ENCODE measurements around the gene SLC2A8. TPM values are rescaled to one million over a fixed set of nuclear protein-coding genes. Genes with fewer than 3 reads are reported as not detected.

The SLC2A8 gene
- total and polyA plus RNA-seq, 9 donors, result 6.2 to 21.2 (median 17.8) TPM

GRCh38 chr9:127358770-127359169 lies 38.2 kb upstream of the SLC2A8 start:
- Histone ChIP-seq H3K27me3 (no peaks in the 10 kb centered on the region), H3K4me1 (ENCODE audit: insufficient read depth) (no peaks in the 10 kb centered on the region), H3K9me3 (no peaks in the 10 kb centered on the region), H3K4me3 (no peak overlapping the region), H3K27ac (no peak overlapping the region), H3K36me3 (no peaks in the 10 kb centered on the region)
- WGBS, 3 donors, result 97 to 99% (median 98%) methylated on average over 3 of the region's 3 CpGs
- intact Hi-C loops (cut with DNase I), result no loop called here
- no peak for DNase-seq
- TF ChIP-seq EP300 (IDR thresholded peaks at IDR 0.05) (no peak), POLR2A (IDR thresholded peaks at IDR 0.05) (no peak)
- TF ChIP-seq, protein P1, sequence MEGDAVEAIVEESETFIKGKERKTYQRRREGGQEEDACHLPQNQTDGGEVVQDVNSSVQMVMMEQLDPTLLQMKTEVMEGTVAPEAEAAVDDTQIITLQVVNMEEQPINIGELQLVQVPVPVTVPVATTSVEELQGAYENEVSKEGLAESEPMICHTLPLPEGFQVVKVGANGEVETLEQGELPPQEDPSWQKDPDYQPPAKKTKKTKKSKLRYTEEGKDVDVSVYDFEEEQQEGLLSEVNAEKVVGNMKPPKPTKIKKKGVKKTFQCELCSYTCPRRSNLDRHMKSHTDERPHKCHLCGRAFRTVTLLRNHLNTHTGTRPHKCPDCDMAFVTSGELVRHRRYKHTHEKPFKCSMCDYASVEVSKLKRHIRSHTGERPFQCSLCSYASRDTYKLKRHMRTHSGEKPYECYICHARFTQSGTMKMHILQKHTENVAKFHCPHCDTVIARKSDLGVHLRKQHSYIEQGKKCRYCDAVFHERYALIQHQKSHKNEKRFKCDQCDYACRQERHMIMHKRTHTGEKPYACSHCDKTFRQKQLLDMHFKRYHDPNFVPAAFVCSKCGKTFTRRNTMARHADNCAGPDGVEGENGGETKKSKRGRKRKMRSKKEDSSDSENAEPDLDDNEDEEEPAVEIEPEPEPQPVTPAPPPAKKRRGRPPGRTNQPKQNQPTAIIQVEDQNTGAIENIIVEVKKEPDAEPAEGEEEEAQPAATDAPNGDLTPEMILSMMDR (IDR thresholded peaks at IDR 0.05), result no peak

DNA sequence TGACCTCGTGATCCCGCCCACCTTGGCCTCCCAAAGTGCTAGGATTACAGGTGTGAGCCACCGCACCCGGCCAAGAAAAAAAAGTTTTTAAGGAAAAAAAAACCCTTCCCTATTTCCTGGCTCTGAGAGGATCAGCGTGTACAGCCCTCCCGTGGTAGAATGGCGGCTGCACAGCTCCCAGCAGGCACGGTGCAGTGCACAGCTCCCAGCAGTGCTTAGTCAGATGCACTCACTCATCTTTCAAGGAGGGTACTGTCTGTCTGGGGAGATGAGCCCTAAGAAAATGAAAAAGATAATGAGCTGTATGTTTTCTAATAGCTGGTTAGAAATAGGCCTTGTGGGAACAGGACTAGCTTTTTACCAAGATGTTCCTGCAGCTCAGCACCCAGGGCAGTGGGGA lies 36.7 kb upstream of the SLC2A8 start:
- 73 to 81% (median 78%) methylated on average over 8 of the region's 8 CpGs for WGBS, 3 donors
- intact Hi-C loops (cut with DNase I), result no loop called here
- H3K36me3 ChIP-seq, result no peaks in the 10 kb centered on the region
- H3K4me3 ChIP-seq, result no peak overlapping the region
- no peaks in the 10 kb centered on the region for H3K4me1 ChIP-seq (ENCODE audit: insufficient read depth)
- DNase-seq, result no peak
- H3K27ac ChIP-seq, result no peak overlapping the region
- H3K9me3 ChIP-seq, result no peaks in the 10 kb centered on the region
- no peaks in the 10 kb centered on the region for H3K27me3 ChIP-seq
- no peak for TF ChIP-seq POLR2A (IDR thresholded peaks at IDR 0.05)
- TF ChIP-seq EP300 (IDR thresholded peaks at IDR 0.05), result no peak
- TF ChIP-seq, protein P1 (IDR thresholded peaks at IDR 0.05), result no peak

DNA sequence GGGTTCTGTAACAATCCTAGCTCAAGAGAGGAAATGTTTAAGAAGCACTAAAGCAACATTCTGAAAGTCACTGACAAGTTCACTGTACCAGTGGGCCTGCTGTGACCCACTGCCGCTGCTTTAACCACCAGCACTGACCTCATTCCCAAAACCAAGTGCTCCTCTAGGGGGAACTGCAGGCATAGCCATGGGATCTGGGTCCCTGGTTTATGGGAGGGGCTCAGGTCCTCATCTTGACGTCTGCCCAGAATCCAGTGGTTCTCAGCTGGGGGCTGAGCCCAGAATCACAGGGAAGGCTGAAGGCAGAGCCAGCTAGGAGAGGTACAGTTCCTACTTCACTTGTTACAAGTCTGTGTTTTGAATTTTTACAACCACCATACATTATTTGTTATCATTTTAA lies 36.1 kb upstream of the SLC2A8 start:
- Histone ChIP-seq H3K4me3 (no peak overlapping the region), H3K27ac (no peak overlapping the region), H3K4me1 (ENCODE audit: insufficient read depth) (no peaks in the 10 kb centered on the region), H3K27me3 (no peaks in the 10 kb centered on the region), H3K9me3 (no peaks in the 10 kb centered on the region), H3K36me3 (no peaks in the 10 kb centered on the region)
- TF ChIP-seq POLR2A (IDR thresholded peaks at IDR 0.05), result no peak
- TF ChIP-seq, protein P1 (IDR thresholded peaks at IDR 0.05), result no peak
- TF ChIP-seq EP300 (IDR thresholded peaks at IDR 0.05), result no peak
- intact Hi-C loops (cut with DNase I), result no loop called here
- WGBS, 3 donors, result 53 to 61% (median 56%) methylated on average over 2 of the region's 2 CpGs
- DNase-seq, result no peak

- intact Hi-C loops (cut with DNase I), result no loop called here
- 88% methylated on average over 3 of the region's 3 CpGs for WGBS, 3 donors
- H3K27ac ChIP-seq, result no peak overlapping the region
- no peaks in the 10 kb centered on the region for H3K27me3 ChIP-seq
- no peak overlapping the region for H3K4me3 ChIP-seq
- no peak for TF ChIP-seq POLR2A (IDR thresholded peaks at IDR 0.05)
- DNase-seq, result no peak
- no peaks in the 10 kb centered on the region for H3K4me1 ChIP-seq (ENCODE audit: insufficient read depth)
- no peaks in the 10 kb centered on the region for H3K36me3 ChIP-seq
- H3K9me3 ChIP-seq, result no peaks in the 10 kb centered on the region
Measured at GRCh38 chr9:127361561-127361960, 35.4 kb upstream of the SLC2A8 start.

DNA sequence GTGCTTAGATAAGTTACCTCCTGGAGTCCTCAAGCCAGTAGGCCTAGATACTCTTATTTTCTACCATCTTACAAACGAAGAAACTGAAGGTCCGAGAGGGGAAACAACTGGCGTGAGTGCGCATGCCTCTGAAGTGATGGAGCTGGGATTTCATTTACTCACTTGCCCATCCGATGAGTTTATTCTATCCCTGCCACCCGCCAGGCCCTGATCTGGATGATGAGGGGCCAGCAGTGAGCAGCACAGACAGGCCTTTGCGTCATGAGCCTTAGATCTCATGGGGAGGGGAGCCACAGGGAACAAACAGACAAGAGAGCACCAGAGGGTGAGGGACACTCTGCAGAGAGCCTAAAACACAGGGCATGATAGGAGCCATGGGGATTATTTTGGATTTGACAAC lies 34.1 kb upstream of the SLC2A8 start:
- no peak for TF ChIP-seq EP300 (IDR thresholded peaks at IDR 0.05)
- TF ChIP-seq POLR2A (IDR thresholded peaks at IDR 0.05), result no peak
- TF ChIP-seq, protein P1 (IDR thresholded peaks at IDR 0.05), result no peak
- no peaks in the 10 kb centered on the region for H3K36me3 ChIP-seq
- no peak for DNase-seq
- H3K9me3 ChIP-seq, result no peaks in the 10 kb centered on the region
- no peaks in the 10 kb centered on the region for H3K4me1 ChIP-seq (ENCODE audit: insufficient read depth)
- intact Hi-C loops (cut with DNase I), result no loop called here
- no peak overlapping the region for H3K27ac ChIP-seq
- H3K4me3 ChIP-seq, result no peak overlapping the region
- 87 to 97% (median 97%) methylated on average over 7 of the region's 7 CpGs for WGBS, 3 donors
- no peaks in the 10 kb centered on the region for H3K27me3 ChIP-seq

All from ovary (tissue), 9 donors.